ENCODE measurements around the gene SUMF2. TPM values are rescaled to one million over a fixed set of nuclear protein-coding genes. Genes with fewer than 3 reads are reported as not detected.

The SUMF2 gene
- total and polyA plus RNA-seq, 8 donors, result 88.6 to 136 (median 101) TPM

Other genes with a start within 250 kb of the SUMF2 start
- not detected for gene SEPTIN14, start 201.5 kb upstream of the SUMF2 start, total RNA-seq
- gene SEPTIN14, start 201.5 kb upstream of the SUMF2 start, polyA plus RNA-seq, result not detected
- gene ZNF713, start 176.8 kb upstream of the SUMF2 start, total RNA-seq, result 1 to 10 TPM; 1.5 to 2.9 (median 1.7) TPM
- gene ZNF713, start 176.8 kb upstream of the SUMF2 start, polyA plus RNA-seq, result 1 to 10 TPM; 1.1 to 1.4 TPM
- 1 to 10 TPM; 5.4 to 8.6 (median 7.0) TPM for gene MRPS17, start 112.4 kb upstream of the SUMF2 start, total RNA-seq
- gene MRPS17, start 112.4 kb upstream of the SUMF2 start, polyA plus RNA-seq, result 1 to 10 TPM; 6.6 to 8.4 TPM
- gene NIPSNAP2, start 99.7 kb upstream of the SUMF2 start, total RNA-seq, result 10 to 100 TPM; 18.7 to 31.1 (median 25.8) TPM
- gene NIPSNAP2, start 99.7 kb upstream of the SUMF2 start, polyA plus RNA-seq, result 10 to 100 TPM; 22.2 to 37.5 TPM
- 1 to 10 TPM; 3.8 to 9.1 (median 7.2) TPM for gene PSPH, start 12.8 kb upstream of the SUMF2 start, total RNA-seq
- 1 to 10 TPM; 3.3 to 3.8 TPM for gene PSPH, start 12.8 kb upstream of the SUMF2 start, polyA plus RNA-seq
- 10 to 100 TPM; 33.6 to 56.5 (median 51.3) TPM for gene CCT6A, start 12.5 kb upstream of the SUMF2 start, total RNA-seq
- 10 to 100 TPM; 80.4 to 89.0 TPM for gene CCT6A, start 12.5 kb upstream of the SUMF2 start, polyA plus RNA-seq
- gene PHKG1, start 28.7 kb downstream of the SUMF2 start, total RNA-seq, result under 1 TPM; 0.16 to 0.78 (median 0.48) TPM
- 1 to 10 TPM; 1.4 to 1.6 TPM for gene PHKG1, start 28.7 kb downstream of the SUMF2 start, polyA plus RNA-seq
- gene CHCHD2, start 42.2 kb downstream of the SUMF2 start, total RNA-seq, result 100 to 1,000 TPM; 115 to 189 (median 149) TPM
- 100 to 1,000 TPM; 135 to 265 TPM for gene CHCHD2, start 42.2 kb downstream of the SUMF2 start, polyA plus RNA-seq
- 1 to 10 TPM in 2 of 6 donors, under 1 TPM in 3, not detected in 1; 0.37 to 1.2 (median 0.63) TPM for gene NUPR2, start 52.1 kb downstream of the SUMF2 start, total RNA-seq
- 10 to 100 TPM in 1 of 2 donors, 1 to 10 TPM in 1; 5.2 to 11.5 TPM for gene NUPR2, start 52.1 kb downstream of the SUMF2 start, polyA plus RNA-seq

Data from pancreas (tissue), 8 donors.